HEK293 (cell line): ENCODE measurements around the gene PDLIM4.

Experiments used
- CTCF ChIA-PET: fragments of 350-600 bp; formaldehyde crosslinking; extraction: SDS; loops from one replicate; lab custom pipeline; 2021; ENCODE audit warnings: antibody characterized with exemption; lab: Yijun Ruan, JAX
- POLR2A ChIA-PET: fragments of 300-600 bp; formaldehyde crosslinking; extraction: SDS; loops from one replicate; lab custom pipeline; 2020; ENCODE audit warnings: antibody characterized with exemption, inconsistent platforms; lab: Yijun Ruan, JAX
- H3K27ac ChIP-seq: fragments of 200-500 bp; sonication (Bioruptor generic); 2 replicates; pipeline ENCODE4 v1.5.1; 2014; ENCODE audit warnings: low read depth, low read length, control low read depth, inconsistent platforms; ENCODE audit errors: extremely low read depth
- H3K36me3 ChIP-seq, 2 experiments: fragments of 200-500 bp in 1 of 2; sonication (Bioruptor generic) in 1 of 2; 1 replicate in 1 of 2; 2 replicates in 1 of 2; pipeline ENCODE4 v1.5.1; 2014 to 2017; ENCODE audit warnings: inconsistent platforms in 2 of 2, low read length in 2 of 2; ENCODE audit not compliant: control insufficient read depth in 2 of 2, insufficient read depth in 1 of 2
- H3K4me1 ChIP-seq: fragments of 200-500 bp; sonication (Bioruptor generic); 2 replicates; pipeline ENCODE4 v1.5.1; 2014; ENCODE audit warnings: mild to moderate bottlenecking, low read length, inconsistent platforms; ENCODE audit not compliant: control insufficient read depth, insufficient read depth
- H3K4me3 ChIP-seq: 2 replicates; pipeline ENCODE4 v1.5.1; 2011; ENCODE audit warnings: low read depth, mild to moderate bottlenecking, control low read depth, low read length, moderate library complexity
- H3K9me3 ChIP-seq: fragments of 200-500 bp; sonication (Bioruptor generic); 2 replicates; pipeline ENCODE4 v1.5.1; 2014; ENCODE audit warnings: low read depth, low read length, inconsistent platforms; ENCODE audit not compliant: control insufficient read depth, insufficient read depth
- EGR2 ChIP-seq: fragments of 450-650 bp; formaldehyde crosslinking; IDR thresholded peaks from 2 replicates; pipeline ENCODE4 v1.5.1; 2016; ENCODE audit warnings: low read depth, missing biosample characterization, missing genetic modification characterization
- ELK4 ChIP-seq: IDR thresholded peaks from 2 replicates; pipeline ENCODE4 v1.6.1; 2011; ENCODE audit warnings: mild to moderate bottlenecking, low read depth, low read length, borderline replicate concordance
- FEZF1 ChIP-seq: fragments of 450-650 bp; formaldehyde crosslinking; IDR thresholded peaks from 2 replicates; pipeline ENCODE4 v1.5.1; 2016; ENCODE audit warnings: missing biosample characterization, missing genetic modification characterization
- GFI1B ChIP-seq: fragments of 450-650 bp; formaldehyde crosslinking; IDR thresholded peaks from 2 replicates; pipeline ENCODE4 v1.5.1; 2016; ENCODE audit warnings: missing biosample characterization, missing genetic modification characterization
- HOXD13 ChIP-seq: sonication (generic); formaldehyde crosslinking; IDR thresholded peaks from 2 replicates; pipeline ENCODE4 v1.8.0; 2022; ENCODE audit warnings: missing genetic modification reagents, borderline replicate concordance
- KLF1 ChIP-seq: fragments of 450-650 bp; formaldehyde crosslinking; IDR thresholded peaks from 2 replicates; pipeline ENCODE4 v1.5.1; 2016; ENCODE audit warnings: missing biosample characterization, missing genetic modification characterization
- PRDM1 ChIP-seq: fragments of 450-650 bp; formaldehyde crosslinking; IDR thresholded peaks from 2 replicates; pipeline ENCODE4; 2016; ENCODE audit warnings: missing biosample characterization, missing genetic modification characterization
- SP7 ChIP-seq: fragments of 450-650 bp; formaldehyde crosslinking; IDR thresholded peaks from 2 replicates; pipeline ENCODE4 v1.5.1; 2016; ENCODE audit warnings: missing biosample characterization, missing genetic modification characterization
- ZBTB17 ChIP-seq: fragments of 450-650 bp; formaldehyde crosslinking; IDR thresholded peaks from 2 replicates; pipeline ENCODE4 v1.5.1; 2016; ENCODE audit warnings: missing biosample characterization, missing genetic modification characterization
- ZBTB20 ChIP-seq: fragments of 450-650 bp; formaldehyde crosslinking; IDR thresholded peaks from 2 replicates; pipeline ENCODE4 v1.5.1; 2016; ENCODE audit warnings: missing biosample characterization, missing genetic modification characterization
- ZNF175 ChIP-seq: fragments of 450-650 bp; formaldehyde crosslinking; IDR thresholded peaks from 2 replicates; pipeline ENCODE4 v1.5.1; 2016; ENCODE audit warnings: missing biosample characterization, missing genetic modification characterization
- ZNF184 ChIP-seq: fragments of 450-650 bp; IDR thresholded peaks from 2 replicates; pipeline ENCODE4 v1.5.1; 2018; ENCODE audit warnings: missing biosample characterization, mild to moderate bottlenecking, missing genetic modification characterization
- ZNF211 ChIP-seq: fragments of 450-650 bp; formaldehyde crosslinking; IDR thresholded peaks from 2 replicates; pipeline ENCODE4 v1.5.1; 2016; ENCODE audit warnings: low read depth, missing biosample characterization, missing genetic modification characterization
- ZNF239 ChIP-seq: fragments of 450-650 bp; formaldehyde crosslinking; IDR thresholded peaks from 2 replicates; pipeline ENCODE4 v1.5.1; 2016; ENCODE audit warnings: missing biosample characterization, missing genetic modification characterization
- ZNF24 ChIP-seq: fragments of 450-650 bp; formaldehyde crosslinking; IDR thresholded peaks from 2 replicates; pipeline ENCODE4 v1.5.1; 2016; ENCODE audit warnings: missing biosample characterization, missing genetic modification characterization
- ZNF280D ChIP-seq: fragments of 450-650 bp; formaldehyde crosslinking; IDR thresholded peaks from 2 replicates; pipeline ENCODE4 v1.5.1; 2016; ENCODE audit warnings: missing biosample characterization, missing genetic modification characterization
- ZNF335 ChIP-seq: fragments of 450-650 bp; formaldehyde crosslinking; conservative IDR thresholded peaks from 2 replicates; pipeline ENCODE4 v1.5.1; 2016; ENCODE audit warnings: missing biosample characterization, missing genetic modification characterization
- ZNF366 ChIP-seq: fragments of 450-650 bp; formaldehyde crosslinking; conservative IDR thresholded peaks from 2 replicates; pipeline ENCODE4 v1.5.1; 2016; ENCODE audit warnings: missing biosample characterization, missing genetic modification characterization
- ZNF394 ChIP-seq: fragments of 450-650 bp; formaldehyde crosslinking; IDR thresholded peaks from 2 replicates; pipeline ENCODE4 v1.5.1; 2016; ENCODE audit warnings: missing biosample characterization, missing genetic modification characterization, mild to moderate bottlenecking, moderate library complexity, borderline replicate concordance
- ZNF398 ChIP-seq: fragments of 450-650 bp; formaldehyde crosslinking; IDR thresholded peaks from 2 replicates; pipeline ENCODE4 v1.5.1; 2017; ENCODE audit warnings: missing biosample characterization, missing genetic modification characterization
- ZNF433 ChIP-seq: fragments of 450-650 bp; formaldehyde crosslinking; IDR thresholded peaks from 2 replicates; pipeline ENCODE4 v1.5.1; 2016; ENCODE audit warnings: missing biosample characterization, missing genetic modification characterization, low read depth
- ZNF514 ChIP-seq: fragments of 450-650 bp; formaldehyde crosslinking; IDR thresholded peaks from 2 replicates; pipeline ENCODE4 v1.5.1; 2016; ENCODE audit warnings: missing biosample characterization, missing genetic modification characterization
- ZNF549 ChIP-seq: fragments of 450-650 bp; IDR thresholded peaks from 2 replicates; pipeline ENCODE4 v1.5.1; 2018; ENCODE audit warnings: missing biosample characterization, missing genetic modification characterization, mild to moderate bottlenecking, inconsistent platforms, moderate library complexity
- ZNF555 ChIP-seq: fragments of 450-650 bp; formaldehyde crosslinking; conservative IDR thresholded peaks from 2 replicates; pipeline ENCODE4 v1.5.1; 2017; ENCODE audit warnings: missing biosample characterization, mild to moderate bottlenecking, missing genetic modification characterization, inconsistent platforms
- ZNF561 ChIP-seq: fragments of 450-650 bp; IDR thresholded peaks from 2 replicates; pipeline ENCODE4 v1.5.1; 2018; ENCODE audit warnings: missing biosample characterization, missing genetic modification characterization, borderline replicate concordance
- ZNF600 ChIP-seq: fragments of 450-650 bp; formaldehyde crosslinking; IDR thresholded peaks from 2 replicates; pipeline ENCODE4 v1.5.1; 2016; ENCODE audit warnings: missing biosample characterization, missing genetic modification characterization
- ZNF610 ChIP-seq: fragments of 450-650 bp; formaldehyde crosslinking; IDR thresholded peaks from 2 replicates; pipeline ENCODE4 v1.5.1; 2016; ENCODE audit warnings: missing biosample characterization, missing genetic modification characterization, borderline replicate concordance
- ZNF623 ChIP-seq: fragments of 450-650 bp; formaldehyde crosslinking; IDR thresholded peaks from 2 replicates; pipeline ENCODE4 v1.5.1; 2016; ENCODE audit warnings: missing biosample characterization, missing genetic modification characterization
- ZNF629 ChIP-seq: fragments of 450-650 bp; formaldehyde crosslinking; IDR thresholded peaks from 2 replicates; pipeline ENCODE4 v1.5.1; 2017; ENCODE audit warnings: missing biosample characterization, missing genetic modification characterization
- ZNF645 ChIP-seq: fragments of 450-650 bp; formaldehyde crosslinking; IDR thresholded peaks from 2 replicates; pipeline ENCODE4; 2016; ENCODE audit warnings: missing biosample characterization, missing genetic modification characterization
- ZNF837 ChIP-seq: fragments of 450-650 bp; formaldehyde crosslinking; IDR thresholded peaks from 2 replicates; pipeline ENCODE4 v1.5.1; 2016; ENCODE audit warnings: missing biosample characterization, missing genetic modification characterization

Gene PDLIM4

GRCh38 chr5:132225165-132226032 lies 32.1 kb upstream of the PDLIM4 start:
- Histone ChIP-seq H3K9me3 (no peaks in the 10 kb centered on the region), H3K4me3 (no peak overlapping the region), H3K27ac (no peak overlapping the region), H3K4me1 (peaks cover 4% of the 10 kb centered on the region), H3K36me3 (no peaks in the 10 kb centered on the region)
- POLR2A ChIA-PET = interaction anchor here (0.7 to 4.2 kb wide), 4 partner anchors 9 to 163 kb away, joined by 3 to 30 read pairs (median 16); partner anchors contain the start of gene SLC22A4
- CTCF ChIA-PET = interaction anchor here (0.7 to 3.6 kb wide), 11 partner anchors 8 to 273 kb away, joined by 3 to 18 read pairs (median 4); no protein-coding TSS in a partner anchor
- TF ChIP-seq ZNF645 (no peak), ZNF280D (tag by site-specific recombination) (no peak), ZNF239 (no peak), ZNF610 (tag by site-specific recombination) (no peak), ZNF837 (no peak), ZNF561 (0 out of 2 replicates have a peak, but pooled peaks have one; percentile 52), ZNF433 (no peak), EGR2 (peak; percentile 91), ZNF629 (tag by site-specific recombination) (peak; percentile 31; the same call in 1 of the 2 replicates), ZNF211 (tag by site-specific recombination) (no peak), ZNF549 (tag by site-specific recombination) (no peak), ELK4 (no peak), ZNF555 (tag by site-specific recombination) (no peak), ZNF24 (0 out of 2 replicates have a peak, but pooled peaks have one; percentile 29), ZNF335 (tag by site-specific recombination) (peak; percentile 83), ZBTB20 (peak; percentile 53; the same call in 1 of the 2 replicates), ZNF184 (tag by site-specific recombination) (peak; percentile 47; the same call in 1 of the 2 replicates), ZBTB17 (tag by site-specific recombination) (peak; percentile 52), ZNF514 (tag by site-specific recombination) (no peak), GFI1B (tag by site-specific recombination) (no peak), SP7 (tag by site-specific recombination) (peak; percentile 70), ZNF394 (0 out of 2 replicates have a peak, but pooled peaks have one; percentile 68), HOXD13 (CRISPR knock-in tag) (no peak), ZNF175 (tag by site-specific recombination) (no peak), PRDM1 (tag by site-specific recombination) (peak; percentile 77), ZNF623 (tag by site-specific recombination) (no peak), ZNF366 (tag by site-specific recombination) (0 out of 2 replicates have a peak, but pooled peaks have one; percentile 20), FEZF1 (tag by site-specific recombination) (peak; percentile 37), ZNF600 (no peak), KLF1 (tag by site-specific recombination) (peak; percentile 46; the same call in 1 of the 2 replicates), ZNF398 (tag by site-specific recombination) (peak; percentile 36)
